Measurements from ENCODE around the gene PLEKHG1.

PLEKHG1 gene

DNA sequence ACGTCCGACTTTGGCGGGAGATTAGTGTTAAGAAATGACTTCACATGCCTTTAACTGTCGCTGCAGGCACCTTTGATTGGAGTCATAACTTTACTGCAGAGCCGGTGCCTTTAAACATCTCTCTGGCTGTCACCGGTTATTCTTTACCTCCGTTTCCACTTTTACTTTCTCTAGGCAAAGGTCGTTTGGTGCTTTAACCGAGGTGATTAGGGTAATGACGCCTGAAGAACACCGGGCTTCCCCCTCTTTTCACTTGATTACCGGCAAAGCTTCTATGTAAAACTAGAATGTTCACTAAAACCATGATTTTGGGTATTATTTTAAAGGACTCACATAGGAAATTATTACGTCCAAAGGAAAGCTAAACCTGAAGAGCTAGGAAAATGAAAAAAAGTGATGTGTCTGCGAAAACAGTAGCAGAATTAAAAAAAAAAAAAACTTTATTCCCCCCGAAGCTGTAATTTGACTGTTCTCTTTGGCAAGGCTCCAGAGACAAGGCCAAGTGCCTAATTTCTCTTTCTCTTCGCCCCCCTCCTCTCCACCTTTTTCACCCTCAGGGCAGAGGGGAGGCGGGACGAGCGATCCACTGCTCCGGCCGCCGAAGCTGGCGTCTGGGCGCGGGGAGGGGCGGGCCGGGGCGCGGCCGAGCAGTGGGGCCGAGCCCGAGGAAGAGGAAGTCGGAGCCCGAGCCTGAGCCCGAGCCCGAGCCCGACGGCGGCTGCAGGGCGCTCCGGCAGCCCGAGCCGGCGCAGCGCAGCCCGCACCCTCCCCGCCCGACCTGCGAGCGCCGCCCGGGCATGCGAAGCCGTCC lies at the start of gene PLEKHG1:
PLEKHG1 (plus strand) TSS at position 687 of the 811 bp plus-strand sequence. CDS start 133,797 bp downstream, outside the sequence.
- DNase-seq = peak; percentile 74

DNA sequence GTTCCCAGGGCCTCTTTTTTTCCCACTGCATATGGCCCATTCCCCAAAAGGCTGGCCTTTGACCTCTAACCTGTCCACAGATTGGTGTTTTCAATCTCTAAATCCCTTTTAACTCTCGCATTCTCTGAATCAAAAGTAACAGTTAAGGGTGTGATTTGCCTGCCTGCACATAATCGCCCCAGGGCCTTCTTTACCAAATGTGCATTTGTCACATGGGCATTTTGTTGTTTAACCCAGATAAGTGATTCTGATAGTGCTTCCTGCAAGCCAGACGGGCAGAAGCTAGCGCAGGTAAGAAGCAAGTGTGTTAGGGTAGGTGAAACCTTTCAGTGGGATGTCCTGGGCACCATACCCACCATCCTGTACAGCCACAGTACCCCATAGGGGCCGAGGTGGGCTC lies 49.4 kb upstream of the PLEKHG1 start:
- no peak for DNase-seq

GRCh38 chr6:150557043-150557599 lies 42.6 kb upstream of the PLEKHG1 start:
- no peak for DNase-seq

DNA sequence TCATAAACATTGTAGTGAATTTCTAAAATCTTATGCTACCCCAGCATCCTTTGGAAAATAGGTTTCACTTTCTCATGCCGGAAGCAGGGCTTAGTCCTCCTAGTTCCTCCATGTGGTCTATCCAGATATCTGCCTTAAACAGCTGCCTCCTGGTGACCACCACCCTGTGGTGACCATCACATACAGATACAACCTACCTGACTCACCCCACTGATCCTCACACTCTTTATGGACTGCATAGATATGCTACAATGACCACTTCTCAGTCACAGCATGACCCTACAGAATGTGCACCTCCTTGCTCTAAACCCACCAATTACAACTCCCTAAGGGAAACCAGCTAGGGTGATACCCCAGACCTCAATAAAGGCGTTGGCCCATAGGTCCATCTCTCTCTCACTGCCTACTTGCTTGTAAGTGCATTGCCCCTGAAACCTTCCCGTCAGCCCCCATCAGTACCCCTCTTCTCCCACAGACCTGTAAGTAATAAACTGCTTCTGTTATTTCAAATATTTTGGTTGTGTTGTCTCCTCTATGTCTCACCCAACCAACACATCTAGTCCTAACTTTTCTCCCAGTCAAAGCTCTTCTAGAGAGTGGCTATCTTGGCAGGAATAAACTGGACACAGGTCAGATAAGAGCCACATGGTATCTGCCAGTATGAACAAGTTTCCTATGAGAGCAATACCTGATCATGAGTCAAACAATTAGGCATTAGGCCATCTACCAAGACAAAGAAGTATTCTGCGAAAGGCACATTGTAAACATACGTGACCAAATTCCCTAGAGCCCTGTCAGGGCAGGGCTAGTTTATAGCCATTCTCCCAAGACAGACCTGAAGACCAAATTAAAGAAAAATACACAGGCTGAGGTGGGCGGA lies 39.4 kb upstream of the PLEKHG1 start:
- no peak for DNase-seq

DNA sequence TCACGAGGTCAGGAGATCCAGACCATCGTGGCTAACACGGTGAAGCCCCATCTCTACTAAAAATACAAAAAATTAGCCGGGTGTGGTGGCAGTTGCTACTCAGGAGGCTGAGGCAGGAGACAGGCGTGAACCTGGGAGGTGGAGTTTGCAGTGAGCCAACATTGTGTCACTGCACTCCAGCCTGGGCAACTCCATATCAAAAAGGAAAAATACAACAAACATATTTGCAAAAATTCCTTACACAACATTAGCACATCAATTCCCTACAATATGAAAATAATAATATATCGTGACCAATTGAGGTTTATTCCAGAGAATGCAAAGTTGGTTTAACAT lies 38.8 kb upstream of the PLEKHG1 start:
- DNase-seq = no peak

GRCh38 chr6:150565945-150566344 lies 33.7 kb upstream of the PLEKHG1 start:
- DNase-seq = no peak

DNA sequence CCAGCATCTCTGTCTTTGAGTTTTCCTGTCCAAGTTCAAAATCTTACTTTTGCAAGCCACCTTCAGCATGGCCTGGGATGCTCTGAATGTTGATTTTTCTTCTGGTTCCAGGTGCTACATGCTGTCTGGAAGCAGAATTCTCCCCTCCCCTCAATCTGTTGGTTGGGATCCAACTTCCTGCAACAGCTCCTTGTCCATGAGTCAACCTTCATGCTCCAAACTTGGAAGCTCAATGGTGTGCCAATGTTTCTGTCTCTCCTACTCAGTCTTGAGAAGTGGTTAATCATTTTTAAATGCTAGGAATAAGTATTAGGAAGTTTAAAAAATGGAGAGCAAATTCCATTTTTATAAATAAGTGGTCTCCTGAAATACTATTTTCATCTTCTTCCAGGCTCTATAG lies 33.2 kb upstream of the PLEKHG1 start:
- DNase-seq = no peak

GRCh38 chr6:150567380-150567779 lies 32.3 kb upstream of the PLEKHG1 start:
- DNase-seq = no peak

- DNase-seq = peak; percentile 40
These were observed 31.8 kb upstream of the PLEKHG1 start for GRCh38 chr6:150567823-150568383.

DNA sequence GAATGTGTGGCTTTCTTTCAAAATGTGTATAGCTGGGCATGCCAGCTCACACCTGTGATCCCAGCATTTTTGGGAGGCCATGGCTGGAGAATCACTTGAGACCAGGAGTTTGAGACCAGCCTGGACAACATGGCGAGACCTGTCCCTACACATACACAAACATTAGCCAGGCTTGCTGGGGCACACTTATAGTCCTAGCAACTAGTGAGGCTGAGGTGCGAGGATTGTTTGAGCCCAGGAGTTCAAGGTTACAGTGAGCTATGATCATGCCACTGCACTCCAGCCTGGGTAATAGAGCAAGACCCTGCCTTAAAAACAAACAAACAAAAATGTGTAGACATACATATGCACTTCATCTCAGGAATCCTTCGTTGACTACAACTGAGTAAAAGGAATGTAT lies 31.1 kb upstream of the PLEKHG1 start:
- no peak for DNase-seq

GRCh38 chr6:150569161-150569560 lies 30.5 kb upstream of the PLEKHG1 start:
- no peak for DNase-seq

GRCh38 chr6:150573041-150573681 lies 26.5 kb upstream of the PLEKHG1 start:
- peak; percentile 61 for DNase-seq

GRCh38 chr6:150575836-150576235 lies 23.8 kb upstream of the PLEKHG1 start:
- DNase-seq = no peak

GRCh38 chr6:150576651-150577226 lies 22.9 kb upstream of the PLEKHG1 start:
- no peak for DNase-seq

DNA sequence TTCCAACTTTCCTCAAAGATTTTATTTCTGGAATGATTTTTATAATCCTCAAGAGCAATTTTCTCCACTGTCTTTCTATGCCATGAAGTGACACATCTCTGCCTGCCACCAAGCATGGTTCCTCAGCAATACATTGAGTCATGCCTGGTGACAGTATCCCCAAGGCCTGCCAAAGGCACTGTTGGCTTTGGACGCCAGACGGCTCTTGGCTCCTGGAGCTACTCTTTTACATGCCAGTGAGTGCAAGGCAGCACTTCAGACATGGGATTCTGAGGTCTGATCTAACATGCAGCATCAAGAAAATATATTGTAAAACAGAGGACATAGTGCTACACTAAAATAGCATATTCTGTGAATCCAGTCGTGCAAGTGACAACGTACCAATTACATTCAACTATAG lies 20.1 kb upstream of the PLEKHG1 start:
- no peak for DNase-seq

- no peak for DNase-seq
These were observed 19.2 kb upstream of the PLEKHG1 start for GRCh38 chr6:150580489-150580888.

DNA sequence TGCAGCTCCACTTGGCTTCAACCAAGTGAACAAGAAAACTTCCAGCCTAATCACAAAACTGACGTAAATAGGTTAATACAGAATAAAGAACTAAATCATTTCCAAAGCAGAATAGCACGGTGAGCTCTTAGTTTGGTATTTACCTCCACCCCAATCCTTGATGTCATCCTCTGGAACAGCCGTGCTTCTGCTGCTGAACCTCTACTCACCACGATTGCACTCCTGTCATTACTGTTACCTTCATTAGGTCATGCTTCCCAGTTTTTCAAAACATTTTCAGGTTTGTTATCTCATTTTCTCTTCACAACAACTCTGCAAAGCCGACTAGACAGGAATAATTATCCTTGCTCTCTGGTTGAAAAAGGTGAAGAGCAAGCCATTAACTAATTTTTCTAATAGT lies 15.6 kb upstream of the PLEKHG1 start:
- DNase-seq = no peak

DNA sequence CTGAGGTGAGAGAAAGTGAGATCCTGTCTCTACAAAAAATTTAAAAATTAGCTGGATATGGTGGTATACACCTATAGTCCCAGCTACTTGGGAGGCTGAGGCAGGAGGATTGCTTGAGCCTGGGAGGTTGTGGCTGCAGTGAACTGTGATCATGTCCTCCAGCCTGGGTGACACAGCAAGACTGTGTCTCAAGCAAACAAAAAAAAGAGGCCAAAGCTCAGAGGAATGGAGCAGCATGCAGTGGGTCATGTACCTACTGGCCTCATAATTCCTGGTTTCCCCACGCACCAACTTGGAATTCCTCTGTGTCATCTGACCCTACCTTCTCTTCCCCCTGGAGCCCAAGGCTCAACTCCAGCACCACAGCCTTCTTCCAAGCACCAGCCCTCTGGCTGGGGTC lies 15.1 kb upstream of the PLEKHG1 start:
- DNase-seq = no peak

- DNase-seq = no peak
These were observed 12.8 kb upstream of the PLEKHG1 start for GRCh38 chr6:150586850-150587359.

- no peak for DNase-seq
These were observed 12.0 kb upstream of the PLEKHG1 start for GRCh38 chr6:150587637-150588036.

GRCh38 chr6:150588888-150589499 lies 10.7 kb upstream of the PLEKHG1 start:
- no peak for DNase-seq

DNA sequence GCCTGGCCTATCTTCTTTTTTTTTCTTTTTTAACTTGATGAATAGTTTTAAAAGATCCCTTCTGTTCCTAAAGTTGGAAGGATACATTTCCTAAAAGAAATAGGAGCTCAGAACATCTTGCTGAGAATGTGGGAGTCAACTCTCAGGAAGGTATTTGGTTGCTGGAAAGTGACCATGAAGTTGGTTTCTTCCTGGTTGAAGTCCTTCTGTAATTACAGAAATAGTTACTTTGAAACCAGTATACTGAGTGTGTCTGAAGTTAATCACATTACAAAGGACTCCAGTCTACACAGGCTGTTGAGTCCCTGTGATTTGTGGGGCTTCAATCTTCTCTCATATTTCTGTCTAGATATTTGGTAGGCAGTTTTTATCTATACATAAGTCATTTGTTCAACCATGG lies 9.8 kb upstream of the PLEKHG1 start:
- no peak for DNase-seq

Data from retina (tissue), 1 donor.